Stomach smooth muscle (tissue), 2 donors: ENCODE measurements around the gene KRTAP19-2.

Source experiments
- H3K27ac ChIP-seq: one replicate; pipeline ENCODE4 v1.7.0; 2013; ENCODE audit warnings: mild to moderate bottlenecking, low read length, inconsistent platforms
- H3K27me3 ChIP-seq, 2 donors: one replicate each; pipeline ENCODE4 v1.7.0; 2013; ENCODE audit warnings: low read length in 2 of 2; ENCODE audit not compliant: insufficient read depth in 2 of 2, control insufficient read depth in 1 of 2
- H3K36me3 ChIP-seq, 2 donors: one replicate each; pipeline ENCODE4 v1.7.0; 2013; ENCODE audit warnings: low read length in 2 of 2; ENCODE audit not compliant: control insufficient read depth in 2 of 2, insufficient read depth in 2 of 2
- H3K4me1 ChIP-seq: one replicate; pipeline ENCODE4 v1.7.0; 2013; ENCODE audit warnings: low read length; ENCODE audit not compliant: control insufficient read depth, insufficient read depth
- H3K4me3 ChIP-seq, 2 donors: one replicate each; pipeline ENCODE4 v1.7.0; 2013; ENCODE audit warnings: low read length in 2 of 2
- H3K9ac ChIP-seq, 2 donors: one replicate each; pipeline ENCODE4 v1.7.0; 2013; ENCODE audit warnings: low read length in 2 of 2, mild to moderate bottlenecking in 1 of 2
- H3K9me3 ChIP-seq, 2 donors: one replicate each; pipeline ENCODE4 v1.7.0; 2013; ENCODE audit warnings: low read length in 2 of 2; ENCODE audit not compliant: control insufficient read depth in 2 of 2
- donor health status: healthy.
- donor health status: Pancreatic carcinoma.

Gene KRTAP19-2

GRCh38 chr21:30478004-30478403 lies 9.2 kb downstream of the KRTAP19-2 start:
- H3K36me3 ChIP-seq, result no peaks in the 10 kb centered on the region
- H3K27me3 ChIP-seq, result no peaks in the 10 kb centered on the region
- no peak overlapping the region for H3K9ac ChIP-seq
- H3K4me1 ChIP-seq, result no peaks in the 10 kb centered on the region
- no peaks in the 10 kb centered on the region for H3K9me3 ChIP-seq
- no peak overlapping the region for H3K4me3 ChIP-seq
- no peak overlapping the region for H3K27ac ChIP-seq

GRCh38 chr21:30468900-30469714 lies 18.1 kb downstream of the KRTAP19-2 start:
- H3K9me3 ChIP-seq, result no peaks in the 10 kb centered on the region
- no peak overlapping the region for H3K9ac ChIP-seq
- no peak overlapping the region for H3K4me3 ChIP-seq
- H3K4me1 ChIP-seq, result no peaks in the 10 kb centered on the region
- no peaks in the 10 kb centered on the region for H3K36me3 ChIP-seq
- H3K27me3 ChIP-seq, result no peaks in the 10 kb centered on the region
- H3K27ac ChIP-seq, result no peak overlapping the region

- Histone ChIP-seq H3K27ac (no peak overlapping the region), H3K9me3 (no peaks in the 10 kb centered on the region), H3K4me1 (no peaks in the 10 kb centered on the region), H3K36me3 (no peaks in the 10 kb centered on the region), H3K27me3 (no peaks in the 10 kb centered on the region), H3K4me3 (no peak overlapping the region), H3K9ac (no peak overlapping the region)
These were observed 23.5 kb downstream of the KRTAP19-2 start for GRCh38 chr21:30463713-30464112.

GRCh38 chr21:30448514-30448913 lies 38.7 kb downstream of the KRTAP19-2 start:
- no peak overlapping the region for H3K27ac ChIP-seq
- H3K4me1 ChIP-seq, result no peaks in the 10 kb centered on the region

GRCh38 chr21:30447056-30447455 lies 40.2 kb downstream of the KRTAP19-2 start:
- Histone ChIP-seq H3K36me3 (no peaks in the 10 kb centered on the region), H3K4me3 (no peak overlapping the region), H3K4me1 (no peaks in the 10 kb centered on the region), H3K9ac (no peak overlapping the region), H3K9me3 (no peaks in the 10 kb centered on the region), H3K27ac (no peak overlapping the region), H3K27me3 (no peaks in the 10 kb centered on the region)

More at GRCh38 chr21:30448514-30448913, 38.7 kb downstream of the KRTAP19-2 start:
- H3K36me3 ChIP-seq, result no peaks in the 10 kb centered on the region
- H3K9ac ChIP-seq, result no peak overlapping the region
- H3K4me3 ChIP-seq, result no peak overlapping the region
- H3K9me3 ChIP-seq, result no peaks in the 10 kb centered on the region
- H3K27me3 ChIP-seq, result no peaks in the 10 kb centered on the region

GRCh38 chr21:30444204-30444603 lies 43.0 kb downstream of the KRTAP19-2 start:
- Histone ChIP-seq H3K27me3 (no peaks in the 10 kb centered on the region), H3K27ac (no peak overlapping the region), H3K4me3 (no peak overlapping the region), H3K4me1 (no peaks in the 10 kb centered on the region), H3K36me3 (no peaks in the 10 kb centered on the region), H3K9ac (no peak overlapping the region), H3K9me3 (no peaks in the 10 kb centered on the region)

GRCh38 chr21:30443226-30443625 lies 44.0 kb downstream of the KRTAP19-2 start:
- Histone ChIP-seq H3K4me1 (no peaks in the 10 kb centered on the region), H3K4me3 (no peak overlapping the region), H3K27me3 (no peaks in the 10 kb centered on the region), H3K27ac (no peak overlapping the region), H3K9ac (no peak overlapping the region), H3K36me3 (no peaks in the 10 kb centered on the region), H3K9me3 (no peaks in the 10 kb centered on the region)

GRCh38 chr21:30439975-30440374 lies 47.3 kb downstream of the KRTAP19-2 start, which contains the start of gene KRTAP15-1:
KRTAP15-1 (plus strand) TSS chr21:30440275; CDS start chr21:30440328, 53 bp downstream.
- Histone ChIP-seq H3K27me3 (no peaks in the 10 kb centered on the region), H3K27ac (no peak within 1 kb of the TSS), H3K4me1 (no peaks in the 10 kb centered on the region), H3K36me3 (no peaks in the 10 kb centered on the region), H3K9ac (no peak within 1 kb of the TSS), H3K4me3 (no peak within 1 kb of the TSS), H3K9me3 (no peaks in the 10 kb centered on the region)
